Fibroblast of the aortic adventitia (primary cell): ENCODE measurements around the gene ENTPD8. TPM values are rescaled to one million over a fixed set of nuclear protein-coding genes. Genes with fewer than 3 reads are reported as not detected.

Experiments used
- DNase-seq: peaks from one replicate; pipeline ENCODE4 v3.0.0-alpha.2; 2010; ENCODE audit warnings: low read depth
- H3K4me3 ChIP-seq: 2 replicates; pipeline ENCODE4 v1.5.1; 2011; ENCODE audit warnings: low read depth, mild to moderate bottlenecking, control low read depth, low read length, moderate library complexity
- total RNA-seq: library from RNA; depleted of rRNA; stranded (reverse); fragments of >200 nt; gene quantifications from 2 replicates; pipeline ENCODE4 v1.2.3, GENCODE V29; 2012; ENCODE audit warnings: low replicate concordance
- TF ChIP-seq, protein P1 (sequence below): IDR thresholded peaks from 2 replicates; pipeline ENCODE4 v1.5.1; 2011; ENCODE audit warnings: mild to moderate bottlenecking, low read length, control low read depth, inconsistent platforms; ENCODE audit not compliant: insufficient read depth

The ENTPD8 gene
- total RNA-seq, 1 donor, result not detected

DNA sequence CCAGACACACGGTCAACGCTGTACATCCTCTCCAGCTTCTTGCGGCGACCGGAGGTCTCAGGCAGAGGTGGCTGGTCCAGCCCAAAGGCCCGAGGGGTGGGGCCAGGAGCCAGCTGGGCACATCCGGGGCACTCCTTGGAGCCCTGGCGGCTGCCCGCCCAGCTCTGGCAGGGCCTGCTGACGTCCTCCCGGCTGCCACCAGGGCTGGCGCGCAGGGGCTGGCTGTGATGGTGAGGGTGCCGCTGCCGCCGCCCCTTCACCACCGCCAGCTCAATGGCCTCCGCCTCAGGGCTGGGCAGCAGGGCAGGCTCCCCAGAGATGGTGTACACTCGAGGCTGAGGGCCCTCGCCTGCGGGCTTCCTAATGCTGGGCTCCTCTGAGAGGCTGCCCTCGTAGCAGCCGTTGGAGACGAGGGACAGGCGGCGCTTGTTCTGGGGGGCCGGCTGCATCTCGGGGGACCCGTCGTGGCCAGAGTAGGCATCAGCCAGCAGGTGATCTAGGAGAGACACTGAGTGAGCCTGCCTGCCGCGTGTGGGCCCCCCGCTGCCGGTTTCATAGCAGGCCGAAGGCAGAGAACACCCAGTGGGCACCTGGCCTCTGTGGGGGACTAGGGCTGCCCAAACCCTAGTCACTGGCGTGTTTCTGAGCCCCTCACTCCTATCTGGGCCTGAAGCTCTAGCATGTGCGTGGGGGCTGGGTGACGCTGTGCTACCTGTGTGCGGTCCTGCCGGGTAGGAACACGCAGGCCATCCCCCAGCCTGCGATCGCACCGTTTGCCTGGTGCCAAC lies 16.4 kb upstream of the ENTPD8 start:
- H3K4me3 ChIP-seq, result peak overlapping the region; percentile 73
- no peak for DNase-seq
- TF ChIP-seq, protein P1, sequence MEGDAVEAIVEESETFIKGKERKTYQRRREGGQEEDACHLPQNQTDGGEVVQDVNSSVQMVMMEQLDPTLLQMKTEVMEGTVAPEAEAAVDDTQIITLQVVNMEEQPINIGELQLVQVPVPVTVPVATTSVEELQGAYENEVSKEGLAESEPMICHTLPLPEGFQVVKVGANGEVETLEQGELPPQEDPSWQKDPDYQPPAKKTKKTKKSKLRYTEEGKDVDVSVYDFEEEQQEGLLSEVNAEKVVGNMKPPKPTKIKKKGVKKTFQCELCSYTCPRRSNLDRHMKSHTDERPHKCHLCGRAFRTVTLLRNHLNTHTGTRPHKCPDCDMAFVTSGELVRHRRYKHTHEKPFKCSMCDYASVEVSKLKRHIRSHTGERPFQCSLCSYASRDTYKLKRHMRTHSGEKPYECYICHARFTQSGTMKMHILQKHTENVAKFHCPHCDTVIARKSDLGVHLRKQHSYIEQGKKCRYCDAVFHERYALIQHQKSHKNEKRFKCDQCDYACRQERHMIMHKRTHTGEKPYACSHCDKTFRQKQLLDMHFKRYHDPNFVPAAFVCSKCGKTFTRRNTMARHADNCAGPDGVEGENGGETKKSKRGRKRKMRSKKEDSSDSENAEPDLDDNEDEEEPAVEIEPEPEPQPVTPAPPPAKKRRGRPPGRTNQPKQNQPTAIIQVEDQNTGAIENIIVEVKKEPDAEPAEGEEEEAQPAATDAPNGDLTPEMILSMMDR, result no peak

DNA sequence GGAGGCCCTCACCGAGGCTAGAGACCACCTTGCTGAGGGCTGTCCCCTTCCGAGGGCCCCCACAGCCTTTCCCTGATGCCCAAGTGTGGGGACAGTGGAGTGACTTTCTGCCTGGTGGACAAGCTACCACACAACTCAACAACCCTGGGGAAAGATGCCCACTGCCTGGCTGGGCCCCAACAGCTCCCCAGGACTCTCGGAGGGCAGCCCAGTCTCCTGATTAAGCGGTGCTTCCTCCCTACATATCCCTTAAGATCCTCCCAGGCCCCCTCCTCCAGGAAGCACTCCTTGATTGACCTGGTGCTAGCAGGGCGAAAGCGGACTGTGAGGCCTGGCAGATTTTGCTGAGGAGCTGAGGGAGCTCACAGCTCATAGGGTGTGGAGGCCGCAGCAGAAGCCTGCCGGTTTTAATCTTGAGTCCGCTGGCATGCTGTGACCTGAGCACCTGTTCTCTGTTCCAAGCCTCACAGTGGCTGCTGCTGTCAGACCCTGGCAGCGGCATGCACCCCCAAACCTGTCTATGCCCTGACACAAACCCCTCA lies 15.8 kb upstream of the ENTPD8 start:
- TF ChIP-seq, protein P1, result no peak
- no peak for DNase-seq
- peak overlapping the region; percentile 5 for H3K4me3 ChIP-seq

DNA sequence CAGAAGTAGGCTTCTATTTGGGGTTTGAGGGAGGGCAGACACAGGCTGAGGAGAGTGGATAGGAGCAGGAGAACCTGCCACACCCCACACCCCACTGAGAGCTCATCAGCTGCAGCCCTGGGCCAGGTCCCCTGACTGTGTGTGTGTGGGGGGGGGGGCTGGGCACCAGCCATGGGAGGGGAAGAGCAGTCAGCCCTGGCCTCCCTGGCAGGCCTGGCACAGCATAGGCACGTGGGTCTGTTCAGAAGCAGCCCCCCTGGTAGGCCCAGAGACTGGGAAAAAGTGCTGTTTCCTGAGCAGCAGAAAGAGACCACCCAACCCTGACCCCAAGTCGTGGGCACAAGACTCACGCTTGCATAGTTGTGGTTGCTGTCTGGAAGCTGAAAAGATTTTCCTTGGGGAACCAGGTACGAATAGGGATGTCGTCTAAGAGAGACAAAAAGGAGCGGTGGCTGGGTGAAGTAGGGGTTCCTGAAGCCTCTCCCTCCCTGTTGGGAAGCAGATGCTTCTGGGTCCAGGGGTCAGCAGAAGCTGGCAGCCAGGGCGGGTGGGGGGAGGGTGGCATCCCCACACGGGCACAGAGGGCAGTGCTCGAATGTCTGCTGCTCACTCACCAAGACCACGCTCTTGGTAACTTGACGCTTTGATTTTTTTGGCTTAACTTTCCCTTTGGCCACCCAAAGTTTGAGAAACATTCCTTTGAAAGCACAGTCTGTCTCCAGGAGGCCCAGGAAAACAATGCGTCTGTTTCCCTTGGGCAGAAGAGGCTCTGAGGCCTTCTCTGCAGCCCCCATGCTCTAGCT lies 15.1 kb upstream of the ENTPD8 start:
- H3K4me3 ChIP-seq, result no peak overlapping the region
- DNase-seq, result peak; percentile 58
- TF ChIP-seq, protein P1, result no peak

DNA sequence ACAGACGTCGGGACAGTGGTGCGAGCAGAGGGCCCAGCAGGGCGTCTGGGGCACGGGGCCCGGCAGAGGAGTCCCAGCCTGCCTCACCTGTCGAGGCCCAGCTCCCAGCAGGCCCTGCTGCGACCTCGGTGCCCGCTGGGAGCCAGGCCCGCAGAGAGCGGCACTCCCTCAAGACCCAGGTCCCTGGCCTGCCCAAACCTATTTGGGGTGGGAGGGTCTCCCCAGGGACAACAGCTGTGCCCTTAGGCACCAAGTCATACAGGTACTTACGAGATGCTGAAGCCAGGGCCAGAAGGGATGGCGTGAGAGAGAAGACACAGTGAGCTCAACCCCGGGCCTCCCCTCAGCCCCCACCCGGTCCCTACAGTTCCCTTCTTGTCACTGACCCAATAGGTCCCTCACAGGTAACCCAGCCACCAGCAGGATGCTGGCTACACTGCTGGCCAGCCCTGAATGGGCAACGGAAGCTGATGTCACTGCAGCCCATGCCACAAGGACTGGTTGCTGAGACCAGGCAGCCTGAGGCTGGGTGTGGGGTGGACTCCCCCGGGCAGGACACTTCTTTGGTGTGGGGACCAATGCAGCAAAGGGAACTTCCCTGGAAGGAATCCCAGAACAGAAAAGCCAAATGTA lies 14.3 kb upstream of the ENTPD8 start:
- DNase-seq, result no peak
- TF ChIP-seq, protein P1, result no peak
- H3K4me3 ChIP-seq, result no peak overlapping the region

DNA sequence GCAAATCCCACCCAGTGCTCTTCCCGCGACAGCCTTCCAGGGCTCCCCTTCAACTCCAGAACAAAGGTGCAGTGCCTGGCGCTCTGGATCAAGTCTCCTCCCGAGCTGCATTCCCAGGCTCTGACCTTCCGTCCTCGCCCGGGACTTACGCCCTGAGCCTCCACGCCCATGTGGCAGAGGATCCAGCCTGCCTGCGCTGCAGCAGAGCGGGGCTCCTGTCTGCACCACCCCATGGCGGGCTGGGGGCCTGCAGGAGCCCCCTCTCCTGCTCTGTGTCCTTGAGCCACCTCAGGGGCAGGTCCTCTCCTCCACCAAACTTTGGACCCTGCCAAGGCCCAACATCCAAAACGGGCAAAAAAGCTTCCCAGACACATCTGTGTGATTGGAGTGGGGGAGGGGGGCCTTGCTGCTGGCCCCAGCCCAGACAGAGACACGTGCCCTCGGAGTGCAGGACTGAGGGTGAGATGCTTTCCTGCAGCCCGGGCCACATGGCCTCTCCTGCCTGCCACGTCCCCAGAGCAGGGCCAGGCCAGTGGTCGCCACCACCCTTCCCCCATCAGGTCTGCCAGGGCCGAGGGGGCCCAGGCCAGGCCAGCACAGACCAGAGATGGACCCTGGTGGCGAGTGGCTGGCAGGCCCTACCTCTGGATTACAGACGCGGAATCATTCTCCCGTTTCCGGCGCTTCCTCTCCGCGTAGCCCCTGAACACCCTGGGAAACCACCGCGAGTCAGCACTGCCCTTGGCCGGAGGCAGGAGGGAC lies 13.6 kb upstream of the ENTPD8 start:
- DNase-seq, result peak; percentile 30
- TF ChIP-seq, protein P1, result no peak

DNA sequence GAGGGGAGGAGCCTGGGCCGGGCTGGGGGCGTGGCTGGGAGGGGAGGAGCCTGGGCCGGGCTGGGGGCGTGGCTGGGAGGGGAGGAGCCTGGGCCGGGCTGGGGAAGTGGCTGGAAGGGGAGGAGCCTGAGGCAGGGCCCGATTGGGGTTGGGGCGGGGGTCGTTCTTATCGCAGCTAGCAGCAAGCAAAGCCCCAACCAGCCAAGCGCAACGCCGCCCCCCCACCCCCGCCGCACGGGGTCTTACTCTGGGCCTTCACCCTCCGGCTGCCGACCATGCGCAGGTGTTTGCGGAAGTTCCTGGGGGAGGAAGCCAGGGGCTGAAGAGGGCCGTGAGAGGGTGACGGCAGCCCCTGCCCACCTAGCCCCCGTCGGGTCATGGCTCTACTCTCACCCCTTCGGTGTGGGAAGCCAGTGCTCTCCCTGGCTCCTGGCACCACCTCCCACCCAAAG lies 13.0 kb upstream of the ENTPD8 start:
- peak; percentile 17 for DNase-seq
- peak overlapping the region; percentile 44 for H3K4me3 ChIP-seq
- TF ChIP-seq, protein P1, result no peak

More for the DNA sequence above, 13.6 kb upstream of the ENTPD8 start:
- H3K4me3 ChIP-seq, result no peak overlapping the region
